Mesodermal cell (in vitro differentiated cells): ENCODE data around the gene ADCY5.

Experiments used
- H3K27ac ChIP-seq: 2 replicates; pipeline ENCODE4 v1.7.0; 2013; ENCODE audit warnings: mild to moderate bottlenecking, low read depth, low read length, moderate library complexity; ENCODE audit not compliant: severe bottlenecking
- H3K36me3 ChIP-seq: 2 replicates; pipeline ENCODE4 v1.7.1; 2013; ENCODE audit warnings: mild to moderate bottlenecking, low read length, moderate library complexity; ENCODE audit not compliant: control insufficient read depth, insufficient read depth
- H3K4me1 ChIP-seq: one replicate; pipeline ENCODE4 v1.7.1; 2013; ENCODE audit warnings: mild to moderate bottlenecking, low read length; ENCODE audit not compliant: insufficient read depth, control insufficient read depth, poor library complexity, severe bottlenecking
- H3K4me3 ChIP-seq: 2 replicates; pipeline ENCODE4 v1.7.0; 2013; ENCODE audit warnings: low read length, control low read depth, mild to moderate bottlenecking; ENCODE audit not compliant: insufficient read depth, poor library complexity, severe bottlenecking; ENCODE audit errors: extremely low read depth
- H3K9me3 ChIP-seq: 2 replicates; pipeline ENCODE4 v1.7.1; 2013; ENCODE audit warnings: mild to moderate bottlenecking, low read length, moderate library complexity; ENCODE audit not compliant: control insufficient read depth
- WGBS, 2 experiments: methylation state at CpG; one replicate each; pipeline ENCODE4 v1.1.5; 2013; ENCODE audit warnings: missing lambda C conversion rate in 2 of 2; ENCODE audit not compliant: insufficient coverage in 2 of 2; 5-methylcytosine and 5-hydroxymethylcytosine counted together

ADCY5 gene

GRCh38 chr3:123324880-123325765 lies 123.8 kb downstream of the ADCY5 start:
- H3K9me3 ChIP-seq, result no peaks in the 10 kb centered on the region
- 93 to 98% methylated on average over 9 to 10 of the region's 15 CpGs for WGBS, 2 experiments
- H3K36me3 ChIP-seq, result no peaks in the 10 kb centered on the region
- no peak overlapping the region for H3K27ac ChIP-seq
- no peak overlapping the region for H3K4me3 ChIP-seq
- peaks cover 8% of the 10 kb centered on the region for H3K4me1 ChIP-seq

GRCh38 chr3:123323781-123324180 lies 125.1 kb downstream of the ADCY5 start:
- Histone ChIP-seq H3K36me3 (no peaks in the 10 kb centered on the region), H3K9me3 (no peaks in the 10 kb centered on the region), H3K4me3 (no peak overlapping the region), H3K27ac (no peak overlapping the region), H3K4me1 (peaks cover 8% of the 10 kb centered on the region)
- 83% methylated on average over 1 of the region's 1 CpG; no CpG with 5 or more reads in 1 of the 2 experiments for WGBS, 2 experiments

GRCh38 chr3:123322866-123323265 lies 126.0 kb downstream of the ADCY5 start:
- H3K9me3 ChIP-seq, result no peaks in the 10 kb centered on the region
- no peak overlapping the region for H3K27ac ChIP-seq
- H3K4me3 ChIP-seq, result no peak overlapping the region
- H3K36me3 ChIP-seq, result no peaks in the 10 kb centered on the region
- peaks cover 8% of the 10 kb centered on the region for H3K4me1 ChIP-seq
- 83 to 89% methylated on average over 2 to 11 of the region's 11 CpGs for WGBS, 2 experiments

GRCh38 chr3:123321806-123322205 lies 127.1 kb downstream of the ADCY5 start:
- H3K4me1 ChIP-seq, result peaks cover 8% of the 10 kb centered on the region
- H3K9me3 ChIP-seq, result no peaks in the 10 kb centered on the region
- H3K36me3 ChIP-seq, result no peaks in the 10 kb centered on the region
- 92 to 94% methylated on average over 4 to 8 of the region's 8 CpGs for WGBS, 2 experiments
- H3K4me3 ChIP-seq, result no peak overlapping the region
- H3K27ac ChIP-seq, result no peak overlapping the region

- no peak overlapping the region for H3K4me3 ChIP-seq
- H3K9me3 ChIP-seq, result no peaks in the 10 kb centered on the region
- no peaks in the 10 kb centered on the region for H3K36me3 ChIP-seq
- no peak overlapping the region for H3K27ac ChIP-seq
- 90 to 93% methylated on average over 4 to 5 of the region's 5 CpGs for WGBS, 2 experiments
- peaks cover 8% of the 10 kb centered on the region for H3K4me1 ChIP-seq
These were observed 128.7 kb downstream of the ADCY5 start for GRCh38 chr3:123320221-123320620.

GRCh38 chr3:123319760-123320159 lies 129.1 kb downstream of the ADCY5 start:
- Histone ChIP-seq H3K4me3 (no peak overlapping the region), H3K36me3 (no peaks in the 10 kb centered on the region), H3K4me1 (peaks cover 8% of the 10 kb centered on the region), H3K9me3 (no peaks in the 10 kb centered on the region), H3K27ac (no peak overlapping the region)
- 36 to 43% methylated on average over 9 to 10 of the region's 10 CpGs for WGBS, 2 experiments

GRCh38 chr3:123318374-123318773 lies 130.5 kb downstream of the ADCY5 start:
- Histone ChIP-seq H3K4me1 (peaks cover 7% of the 10 kb centered on the region), H3K27ac (no peak overlapping the region), H3K4me3 (no peak overlapping the region), H3K36me3 (no peaks in the 10 kb centered on the region), H3K9me3 (no peaks in the 10 kb centered on the region)
- 73 to 83% methylated on average over 3 of the region's 3 CpGs for WGBS, 2 experiments

GRCh38 chr3:123317716-123318115 lies 131.2 kb downstream of the ADCY5 start:
- Histone ChIP-seq H3K9me3 (no peaks in the 10 kb centered on the region), H3K4me3 (no peak overlapping the region), H3K36me3 (no peaks in the 10 kb centered on the region), H3K27ac (no peak overlapping the region), H3K4me1 (peaks cover under 1% of the 10 kb centered on the region)
- 92 to 97% methylated on average over 10 to 14 of the region's 14 CpGs for WGBS, 2 experiments

- Histone ChIP-seq H3K9me3 (no peaks in the 10 kb centered on the region), H3K4me3 (no peak overlapping the region), H3K27ac (no peak overlapping the region), H3K36me3 (no peaks in the 10 kb centered on the region), H3K4me1 (peaks cover 7% of the 10 kb centered on the region)
- 17 to 39% methylated on average over 4 of the region's 4 CpGs for WGBS, 2 experiments
These were observed 133.7 kb downstream of the ADCY5 start for GRCh38 chr3:123315271-123315595.

- Histone ChIP-seq H3K36me3 (no peaks in the 10 kb centered on the region), H3K27ac (no peak overlapping the region), H3K9me3 (no peaks in the 10 kb centered on the region), H3K4me1 (peaks cover 7% of the 10 kb centered on the region), H3K4me3 (no peak overlapping the region)
- 32 to 44% methylated on average over 9 to 11 of the region's 14 CpGs for WGBS, 2 experiments
These were observed 134.3 kb downstream of the ADCY5 start for GRCh38 chr3:123314359-123315270.
